WTC11 (cell line): Measurements from ENCODE around the gene CPNE7. TPM values are rescaled to one million over a fixed set of nuclear protein-coding genes. Genes with fewer than 3 reads are reported as not detected.
A peak's percentile ranks its signal among the peaks of the same experiment; 100 is the strongest.

Source experiments
- ATAC-seq: fragments of 200-7000 bp; cut with Tn5 transposase; 2 replicates; pipeline ENCODE4 v1.10.0; 2021; ENCODE audit warnings: mild to moderate bottlenecking, moderate library complexity
- CTCF ChIA-PET: fragments of 300-600 bp; sonication (Branson Sonifier 250); formaldehyde crosslinking; loops from one replicate; lab custom pipeline; 2021; ENCODE audit warnings: antibody characterized with exemption; lab: Charles Lee
- POLR2A ChIA-PET: fragments of 350-600 bp; sonication (Branson Sonifier 250); formaldehyde crosslinking; loops from one replicate; lab custom pipeline; 2021; ENCODE audit warnings: antibody characterized with exemption; lab: Charles Lee
- DNase-seq: peaks from one replicate; pipeline ENCODE4 v3.0.0; 2021; ENCODE audit warnings: low spot score
- H3K27ac Mint-ChIP-seq: 2 replicates; pipeline ENCODE4 v1.8.0; 2021; ENCODE audit warnings: mixed read lengths
- H3K27me3 Mint-ChIP-seq: 2 replicates; pipeline ENCODE4 v1.8.0; 2021; ENCODE audit warnings: low read depth, mild to moderate bottlenecking, moderate library complexity, mixed read lengths
- H3K36me3 Mint-ChIP-seq: 2 replicates; pipeline ENCODE4 v1.8.0; 2021; ENCODE audit warnings: mixed read lengths
- H3K4me1 Mint-ChIP-seq: 2 replicates; pipeline ENCODE4 v1.8.0; 2022; ENCODE audit warnings: mixed read lengths
- H3K4me3 Mint-ChIP-seq: 2 replicates; pipeline ENCODE4 v1.8.0; 2021; ENCODE audit warnings: mild to moderate bottlenecking, moderate library complexity, mixed read lengths
- H3K9me3 Mint-ChIP-seq: 2 replicates; pipeline ENCODE4 v1.8.0; 2021; ENCODE audit warnings: mixed read lengths
- CREB1 ChIP-seq: sonication (generic); formaldehyde crosslinking; IDR thresholded peaks from 2 replicates; pipeline ENCODE4 v1.8.0; 2023; ENCODE audit warnings: mild to moderate bottlenecking, missing genetic modification reagents
- GABPB1 ChIP-seq: sonication (generic); formaldehyde crosslinking; IDR thresholded peaks from 2 replicates; pipeline ENCODE4 v1.8.1; 2023; ENCODE audit warnings: mild to moderate bottlenecking, missing genetic modification reagents
- NFE2L1 ChIP-seq: sonication (generic); formaldehyde crosslinking; IDR thresholded peaks from 2 replicates; pipeline ENCODE4 v1.8.1; 2023; ENCODE audit warnings: missing genetic modification reagents
- NR1H2 ChIP-seq: sonication (generic); formaldehyde crosslinking; IDR thresholded peaks from 2 replicates; pipeline ENCODE4 v1.9.0; 2021; ENCODE audit warnings: mild to moderate bottlenecking, moderate library complexity, missing genetic modification reagents
- NR3C1 ChIP-seq: sonication (generic); formaldehyde crosslinking; conservative IDR thresholded peaks from 2 replicates; pipeline ENCODE4 v1.8.1; 2023; ENCODE audit warnings: low read depth, mild to moderate bottlenecking, missing genetic modification reagents
- ZNF416 ChIP-seq: fragments of 250-450 bp; sonication (Bioruptor Pico); IDR thresholded peaks from 2 replicates; pipeline ENCODE4 v1.9.0; 2021; ENCODE audit warnings: mild to moderate bottlenecking, inconsistent platforms
- total RNA-seq: library from RNA; stranded (reverse); gene quantifications from 3 replicates; pipeline ENCODE4 v1.2.3, GENCODE V29; 2021
- TF ChIP-seq, protein P1 (sequence below): sonication (generic); formaldehyde crosslinking; IDR thresholded peaks from 2 replicates; pipeline ENCODE4 v1.8.1; 2022; ENCODE audit warnings: missing genetic modification reagents, borderline replicate concordance
- TF ChIP-seq, protein P2 (sequence below): fragments of 200-600 bp; IDR thresholded peaks from 2 replicates; pipeline ENCODE4 v1.8.0; 2022; ENCODE audit warnings: antibody characterized with exemption
- TF ChIP-seq, protein P3 (sequence below): fragments of 250-450 bp; sonication (Bioruptor Pico); IDR thresholded peaks from 2 replicates; pipeline ENCODE4 v1.9.0; 2021; ENCODE audit warnings: mild to moderate bottlenecking
- TF ChIP-seq, protein P4 (sequence below): sonication (generic); formaldehyde crosslinking; IDR thresholded peaks from 2 replicates; pipeline ENCODE4 v1.8.1; 2023; ENCODE audit warnings: mild to moderate bottlenecking, missing genetic modification reagents
- TF ChIP-seq, protein P5 (sequence below): fragments of 250-450 bp; sonication (Bioruptor Pico); IDR thresholded peaks from 2 replicates; pipeline ENCODE4 v1.9.0; 2021; ENCODE audit warnings: mild to moderate bottlenecking, borderline replicate concordance
- TF ChIP-seq, protein P6 (sequence below): sonication (generic); formaldehyde crosslinking; IDR thresholded peaks from 2 replicates; pipeline ENCODE4 v1.8.1; 2023; ENCODE audit warnings: mild to moderate bottlenecking, missing genetic modification reagents
- TF ChIP-seq, protein P7 (sequence below): sonication (generic); formaldehyde crosslinking; IDR thresholded peaks from 2 replicates; pipeline ENCODE4 v1.8.1; 2023; ENCODE audit warnings: mild to moderate bottlenecking, missing genetic modification reagents, moderate library complexity
- TF ChIP-seq, protein P8 (sequence below): sonication (generic); formaldehyde crosslinking; IDR thresholded peaks from 2 replicates; pipeline ENCODE4 v1.8.0; 2022; ENCODE audit warnings: missing genetic modification reagents

The CPNE7 gene
- total RNA-seq, 1 experiment from 2014 or later, result 42.6 TPM

DNA sequence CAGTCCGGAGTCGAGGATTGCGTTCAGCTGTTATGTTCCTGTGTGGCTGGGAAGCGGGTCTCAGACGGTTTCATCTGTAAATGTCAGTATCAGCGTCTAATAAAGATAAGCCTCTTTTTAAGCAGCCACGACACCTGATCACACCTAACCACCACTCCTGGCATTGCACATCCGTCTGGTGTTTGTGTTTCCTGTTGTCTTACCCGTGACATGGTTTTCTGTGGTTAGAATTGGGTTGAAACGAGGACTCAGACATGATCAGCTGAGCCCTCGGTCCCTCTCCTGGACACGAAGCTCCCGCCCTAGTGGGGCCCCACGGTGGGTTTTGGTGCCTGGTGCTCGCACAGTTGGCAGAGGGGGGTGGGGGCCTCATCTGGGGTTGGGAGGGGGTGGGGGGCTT, 18.3 kb downstream of the CPNE7 start:
- ATAC-seq (no peak), DNase-seq (no peak)
- POLR2A ChIA-PET, result no interaction called here
- Mint-ChIP-seq H3K4me3 (no peak overlapping the region), H3K27ac (no peak overlapping the region), H3K27me3 (no peaks in the 10 kb centered on the region), H3K4me1 (no peaks in the 10 kb centered on the region), H3K36me3 (peaks cover 10% of the 10 kb centered on the region), H3K9me3 (no peaks in the 10 kb centered on the region)
- CTCF ChIA-PET, result no interaction called here
- TF ChIP-seq, protein P1, sequence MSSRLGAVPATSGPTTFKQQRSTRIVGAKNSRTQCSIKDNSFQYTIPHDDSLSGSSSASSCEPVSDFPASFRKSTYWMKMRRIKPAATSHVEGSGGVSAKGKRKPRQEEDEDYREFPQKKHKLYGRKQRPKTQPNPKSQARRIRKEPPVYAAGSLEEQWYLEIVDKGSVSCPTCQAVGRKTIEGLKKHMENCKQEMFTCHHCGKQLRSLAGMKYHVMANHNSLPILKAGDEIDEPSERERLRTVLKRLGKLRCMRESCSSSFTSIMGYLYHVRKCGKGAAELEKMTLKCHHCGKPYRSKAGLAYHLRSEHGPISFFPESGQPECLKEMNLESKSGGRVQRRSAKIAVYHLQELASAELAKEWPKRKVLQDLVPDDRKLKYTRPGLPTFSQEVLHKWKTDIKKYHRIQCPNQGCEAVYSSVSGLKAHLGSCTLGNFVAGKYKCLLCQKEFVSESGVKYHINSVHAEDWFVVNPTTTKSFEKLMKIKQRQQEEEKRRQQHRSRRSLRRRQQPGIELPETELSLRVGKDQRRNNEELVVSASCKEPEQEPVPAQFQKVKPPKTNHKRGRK (CRISPR knock-in tag), result no peak
- TF ChIP-seq ZNF416 (CRISPR knock-in tag), result no peak
- TF ChIP-seq, protein P2, sequence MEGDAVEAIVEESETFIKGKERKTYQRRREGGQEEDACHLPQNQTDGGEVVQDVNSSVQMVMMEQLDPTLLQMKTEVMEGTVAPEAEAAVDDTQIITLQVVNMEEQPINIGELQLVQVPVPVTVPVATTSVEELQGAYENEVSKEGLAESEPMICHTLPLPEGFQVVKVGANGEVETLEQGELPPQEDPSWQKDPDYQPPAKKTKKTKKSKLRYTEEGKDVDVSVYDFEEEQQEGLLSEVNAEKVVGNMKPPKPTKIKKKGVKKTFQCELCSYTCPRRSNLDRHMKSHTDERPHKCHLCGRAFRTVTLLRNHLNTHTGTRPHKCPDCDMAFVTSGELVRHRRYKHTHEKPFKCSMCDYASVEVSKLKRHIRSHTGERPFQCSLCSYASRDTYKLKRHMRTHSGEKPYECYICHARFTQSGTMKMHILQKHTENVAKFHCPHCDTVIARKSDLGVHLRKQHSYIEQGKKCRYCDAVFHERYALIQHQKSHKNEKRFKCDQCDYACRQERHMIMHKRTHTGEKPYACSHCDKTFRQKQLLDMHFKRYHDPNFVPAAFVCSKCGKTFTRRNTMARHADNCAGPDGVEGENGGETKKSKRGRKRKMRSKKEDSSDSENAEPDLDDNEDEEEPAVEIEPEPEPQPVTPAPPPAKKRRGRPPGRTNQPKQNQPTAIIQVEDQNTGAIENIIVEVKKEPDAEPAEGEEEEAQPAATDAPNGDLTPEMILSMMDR, result no peak
- TF ChIP-seq, protein P3, sequence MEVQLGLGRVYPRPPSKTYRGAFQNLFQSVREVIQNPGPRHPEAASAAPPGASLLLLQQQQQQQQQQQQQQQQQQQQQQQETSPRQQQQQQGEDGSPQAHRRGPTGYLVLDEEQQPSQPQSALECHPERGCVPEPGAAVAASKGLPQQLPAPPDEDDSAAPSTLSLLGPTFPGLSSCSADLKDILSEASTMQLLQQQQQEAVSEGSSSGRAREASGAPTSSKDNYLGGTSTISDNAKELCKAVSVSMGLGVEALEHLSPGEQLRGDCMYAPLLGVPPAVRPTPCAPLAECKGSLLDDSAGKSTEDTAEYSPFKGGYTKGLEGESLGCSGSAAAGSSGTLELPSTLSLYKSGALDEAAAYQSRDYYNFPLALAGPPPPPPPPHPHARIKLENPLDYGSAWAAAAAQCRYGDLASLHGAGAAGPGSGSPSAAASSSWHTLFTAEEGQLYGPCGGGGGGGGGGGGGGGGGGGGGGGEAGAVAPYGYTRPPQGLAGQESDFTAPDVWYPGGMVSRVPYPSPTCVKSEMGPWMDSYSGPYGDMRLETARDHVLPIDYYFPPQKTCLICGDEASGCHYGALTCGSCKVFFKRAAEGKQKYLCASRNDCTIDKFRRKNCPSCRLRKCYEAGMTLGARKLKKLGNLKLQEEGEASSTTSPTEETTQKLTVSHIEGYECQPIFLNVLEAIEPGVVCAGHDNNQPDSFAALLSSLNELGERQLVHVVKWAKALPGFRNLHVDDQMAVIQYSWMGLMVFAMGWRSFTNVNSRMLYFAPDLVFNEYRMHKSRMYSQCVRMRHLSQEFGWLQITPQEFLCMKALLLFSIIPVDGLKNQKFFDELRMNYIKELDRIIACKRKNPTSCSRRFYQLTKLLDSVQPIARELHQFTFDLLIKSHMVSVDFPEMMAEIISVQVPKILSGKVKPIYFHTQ, result no peak

DNA sequence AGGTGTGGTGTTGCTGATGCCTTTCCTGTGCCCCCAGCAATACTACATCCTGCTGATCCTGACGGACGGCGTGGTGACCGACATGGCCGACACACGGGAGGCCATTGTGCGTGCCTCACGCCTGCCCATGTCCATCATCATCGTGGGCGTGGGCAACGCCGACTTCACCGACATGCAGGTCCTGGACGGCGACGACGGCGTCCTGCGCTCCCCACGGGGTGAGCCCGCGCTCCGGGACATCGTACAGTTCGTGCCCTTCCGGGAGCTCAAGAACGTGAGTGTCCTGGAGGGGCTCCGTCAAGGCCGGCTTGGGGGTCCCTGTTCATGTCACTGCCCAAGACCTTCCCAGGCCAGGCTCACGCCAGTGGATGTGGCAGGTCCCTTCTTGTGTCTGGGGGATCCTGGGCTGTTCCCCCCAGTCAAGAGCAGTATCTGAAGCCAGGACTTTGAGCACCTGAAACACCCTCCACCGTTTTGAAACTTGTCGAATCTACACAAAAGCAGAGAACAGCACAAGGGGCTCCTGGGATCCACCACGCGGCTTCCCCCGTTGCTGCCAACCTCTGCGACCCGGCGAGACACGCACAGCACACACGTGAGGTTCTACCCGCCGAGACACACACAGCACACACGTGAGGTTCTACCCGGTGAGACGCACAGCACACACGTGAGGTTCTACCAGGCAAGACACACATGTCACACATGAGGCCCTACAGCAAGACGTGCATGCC, 19.9 kb downstream of the CPNE7 start:
- Mint-ChIP-seq H3K36me3 (peaks cover 6% of the 10 kb centered on the region), H3K9me3 (no peaks in the 10 kb centered on the region), H3K27ac (peak overlapping the region; percentile 36; the same call in 1 of the 2 replicates), H3K27me3 (no peaks in the 10 kb centered on the region), H3K4me1 (0 out of 2 replicates have a peak, but pooled peaks cover 3% of the 10 kb centered on the region), H3K4me3 (no peak overlapping the region)
- ATAC-seq (no peak), DNase-seq (no peak)
- ChIA-PET CTCF (no interaction called here), POLR2A (no interaction called here)
- TF ChIP-seq, protein P4, sequence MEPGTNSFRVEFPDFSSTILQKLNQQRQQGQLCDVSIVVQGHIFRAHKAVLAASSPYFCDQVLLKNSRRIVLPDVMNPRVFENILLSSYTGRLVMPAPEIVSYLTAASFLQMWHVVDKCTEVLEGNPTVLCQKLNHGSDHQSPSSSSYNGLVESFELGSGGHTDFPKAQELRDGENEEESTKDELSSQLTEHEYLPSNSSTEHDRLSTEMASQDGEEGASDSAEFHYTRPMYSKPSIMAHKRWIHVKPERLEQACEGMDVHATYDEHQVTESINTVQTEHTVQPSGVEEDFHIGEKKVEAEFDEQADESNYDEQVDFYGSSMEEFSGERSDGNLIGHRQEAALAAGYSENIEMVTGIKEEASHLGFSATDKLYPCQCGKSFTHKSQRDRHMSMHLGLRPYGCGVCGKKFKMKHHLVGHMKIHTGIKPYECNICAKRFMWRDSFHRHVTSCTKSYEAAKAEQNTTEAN, result no peak
- no peak for TF ChIP-seq CREB1 (CRISPR knock-in tag)
- no peak for TF ChIP-seq NR3C1 (CRISPR knock-in tag)
- TF ChIP-seq GABPB1 (CRISPR knock-in tag), result no peak
- no peak for TF ChIP-seq NFE2L1 (CRISPR knock-in tag)
- TF ChIP-seq, protein P5, sequence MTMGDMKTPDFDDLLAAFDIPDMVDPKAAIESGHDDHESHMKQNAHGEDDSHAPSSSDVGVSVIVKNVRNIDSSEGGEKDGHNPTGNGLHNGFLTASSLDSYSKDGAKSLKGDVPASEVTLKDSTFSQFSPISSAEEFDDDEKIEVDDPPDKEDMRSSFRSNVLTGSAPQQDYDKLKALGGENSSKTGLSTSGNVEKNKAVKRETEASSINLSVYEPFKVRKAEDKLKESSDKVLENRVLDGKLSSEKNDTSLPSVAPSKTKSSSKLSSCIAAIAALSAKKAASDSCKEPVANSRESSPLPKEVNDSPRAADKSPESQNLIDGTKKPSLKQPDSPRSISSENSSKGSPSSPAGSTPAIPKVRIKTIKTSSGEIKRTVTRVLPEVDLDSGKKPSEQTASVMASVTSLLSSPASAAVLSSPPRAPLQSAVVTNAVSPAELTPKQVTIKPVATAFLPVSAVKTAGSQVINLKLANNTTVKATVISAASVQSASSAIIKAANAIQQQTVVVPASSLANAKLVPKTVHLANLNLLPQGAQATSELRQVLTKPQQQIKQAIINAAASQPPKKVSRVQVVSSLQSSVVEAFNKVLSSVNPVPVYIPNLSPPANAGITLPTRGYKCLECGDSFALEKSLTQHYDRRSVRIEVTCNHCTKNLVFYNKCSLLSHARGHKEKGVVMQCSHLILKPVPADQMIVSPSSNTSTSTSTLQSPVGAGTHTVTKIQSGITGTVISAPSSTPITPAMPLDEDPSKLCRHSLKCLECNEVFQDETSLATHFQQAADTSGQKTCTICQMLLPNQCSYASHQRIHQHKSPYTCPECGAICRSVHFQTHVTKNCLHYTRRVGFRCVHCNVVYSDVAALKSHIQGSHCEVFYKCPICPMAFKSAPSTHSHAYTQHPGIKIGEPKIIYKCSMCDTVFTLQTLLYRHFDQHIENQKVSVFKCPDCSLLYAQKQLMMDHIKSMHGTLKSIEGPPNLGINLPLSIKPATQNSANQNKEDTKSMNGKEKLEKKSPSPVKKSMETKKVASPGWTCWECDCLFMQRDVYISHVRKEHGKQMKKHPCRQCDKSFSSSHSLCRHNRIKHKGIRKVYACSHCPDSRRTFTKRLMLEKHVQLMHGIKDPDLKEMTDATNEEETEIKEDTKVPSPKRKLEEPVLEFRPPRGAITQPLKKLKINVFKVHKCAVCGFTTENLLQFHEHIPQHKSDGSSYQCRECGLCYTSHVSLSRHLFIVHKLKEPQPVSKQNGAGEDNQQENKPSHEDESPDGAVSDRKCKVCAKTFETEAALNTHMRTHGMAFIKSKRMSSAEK (CRISPR knock-in tag), result no peak
- TF ChIP-seq, protein P6, sequence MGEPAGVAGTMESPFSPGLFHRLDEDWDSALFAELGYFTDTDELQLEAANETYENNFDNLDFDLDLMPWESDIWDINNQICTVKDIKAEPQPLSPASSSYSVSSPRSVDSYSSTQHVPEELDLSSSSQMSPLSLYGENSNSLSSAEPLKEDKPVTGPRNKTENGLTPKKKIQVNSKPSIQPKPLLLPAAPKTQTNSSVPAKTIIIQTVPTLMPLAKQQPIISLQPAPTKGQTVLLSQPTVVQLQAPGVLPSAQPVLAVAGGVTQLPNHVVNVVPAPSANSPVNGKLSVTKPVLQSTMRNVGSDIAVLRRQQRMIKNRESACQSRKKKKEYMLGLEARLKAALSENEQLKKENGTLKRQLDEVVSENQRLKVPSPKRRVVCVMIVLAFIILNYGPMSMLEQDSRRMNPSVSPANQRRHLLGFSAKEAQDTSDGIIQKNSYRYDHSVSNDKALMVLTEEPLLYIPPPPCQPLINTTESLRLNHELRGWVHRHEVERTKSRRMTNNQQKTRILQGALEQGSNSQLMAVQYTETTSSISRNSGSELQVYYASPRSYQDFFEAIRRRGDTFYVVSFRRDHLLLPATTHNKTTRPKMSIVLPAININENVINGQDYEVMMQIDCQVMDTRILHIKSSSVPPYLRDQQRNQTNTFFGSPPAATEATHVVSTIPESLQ (CRISPR knock-in tag), result no peak
- TF ChIP-seq, protein P7, sequence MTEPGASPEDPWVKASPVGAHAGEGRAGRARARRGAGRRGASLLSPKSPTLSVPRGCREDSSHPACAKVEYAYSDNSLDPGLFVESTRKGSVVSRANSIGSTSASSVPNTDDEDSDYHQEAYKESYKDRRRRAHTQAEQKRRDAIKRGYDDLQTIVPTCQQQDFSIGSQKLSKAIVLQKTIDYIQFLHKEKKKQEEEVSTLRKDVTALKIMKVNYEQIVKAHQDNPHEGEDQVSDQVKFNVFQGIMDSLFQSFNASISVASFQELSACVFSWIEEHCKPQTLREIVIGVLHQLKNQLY (CRISPR knock-in tag), result no peak
- no peak for TF ChIP-seq NR1H2 (CRISPR knock-in tag)
- TF ChIP-seq, protein P8, sequence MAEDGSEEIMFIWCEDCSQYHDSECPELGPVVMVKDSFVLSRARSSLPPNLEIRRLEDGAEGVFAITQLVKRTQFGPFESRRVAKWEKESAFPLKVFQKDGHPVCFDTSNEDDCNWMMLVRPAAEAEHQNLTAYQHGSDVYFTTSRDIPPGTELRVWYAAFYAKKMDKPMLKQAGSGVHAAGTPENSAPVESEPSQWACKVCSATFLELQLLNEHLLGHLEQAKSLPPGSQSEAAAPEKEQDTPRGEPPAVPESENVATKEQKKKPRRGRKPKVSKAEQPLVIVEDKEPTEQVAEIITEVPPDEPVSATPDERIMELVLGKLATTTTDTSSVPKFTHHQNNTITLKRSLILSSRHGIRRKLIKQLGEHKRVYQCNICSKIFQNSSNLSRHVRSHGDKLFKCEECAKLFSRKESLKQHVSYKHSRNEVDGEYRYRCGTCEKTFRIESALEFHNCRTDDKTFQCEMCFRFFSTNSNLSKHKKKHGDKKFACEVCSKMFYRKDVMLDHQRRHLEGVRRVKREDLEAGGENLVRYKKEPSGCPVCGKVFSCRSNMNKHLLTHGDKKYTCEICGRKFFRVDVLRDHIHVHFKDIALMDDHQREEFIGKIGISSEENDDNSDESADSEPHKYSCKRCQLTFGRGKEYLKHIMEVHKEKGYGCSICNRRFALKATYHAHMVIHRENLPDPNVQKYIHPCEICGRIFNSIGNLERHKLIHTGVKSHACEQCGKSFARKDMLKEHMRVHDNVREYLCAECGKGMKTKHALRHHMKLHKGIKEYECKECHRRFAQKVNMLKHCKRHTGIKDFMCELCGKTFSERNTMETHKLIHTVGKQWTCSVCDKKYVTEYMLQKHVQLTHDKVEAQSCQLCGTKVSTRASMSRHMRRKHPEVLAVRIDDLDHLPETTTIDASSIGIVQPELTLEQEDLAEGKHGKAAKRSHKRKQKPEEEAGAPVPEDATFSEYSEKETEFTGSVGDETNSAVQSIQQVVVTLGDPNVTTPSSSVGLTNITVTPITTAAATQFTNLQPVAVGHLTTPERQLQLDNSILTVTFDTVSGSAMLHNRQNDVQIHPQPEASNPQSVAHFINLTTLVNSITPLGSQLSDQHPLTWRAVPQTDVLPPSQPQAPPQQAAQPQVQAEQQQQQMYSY (CRISPR knock-in tag), result no peak
